Measurements from ENCODE around the gene QRSL1.

The QRSL1 gene

GRCh38 chr6:106614592-106615257 is 14.7 kb upstream of the QRSL1 start:
- H3K4me3 ChIP-seq (ENCODE audit: low read depth, low read length), result no peak overlapping the region
- no peak for DNase-seq (ENCODE audit: low read depth)
- TF ChIP-seq, protein P1, sequence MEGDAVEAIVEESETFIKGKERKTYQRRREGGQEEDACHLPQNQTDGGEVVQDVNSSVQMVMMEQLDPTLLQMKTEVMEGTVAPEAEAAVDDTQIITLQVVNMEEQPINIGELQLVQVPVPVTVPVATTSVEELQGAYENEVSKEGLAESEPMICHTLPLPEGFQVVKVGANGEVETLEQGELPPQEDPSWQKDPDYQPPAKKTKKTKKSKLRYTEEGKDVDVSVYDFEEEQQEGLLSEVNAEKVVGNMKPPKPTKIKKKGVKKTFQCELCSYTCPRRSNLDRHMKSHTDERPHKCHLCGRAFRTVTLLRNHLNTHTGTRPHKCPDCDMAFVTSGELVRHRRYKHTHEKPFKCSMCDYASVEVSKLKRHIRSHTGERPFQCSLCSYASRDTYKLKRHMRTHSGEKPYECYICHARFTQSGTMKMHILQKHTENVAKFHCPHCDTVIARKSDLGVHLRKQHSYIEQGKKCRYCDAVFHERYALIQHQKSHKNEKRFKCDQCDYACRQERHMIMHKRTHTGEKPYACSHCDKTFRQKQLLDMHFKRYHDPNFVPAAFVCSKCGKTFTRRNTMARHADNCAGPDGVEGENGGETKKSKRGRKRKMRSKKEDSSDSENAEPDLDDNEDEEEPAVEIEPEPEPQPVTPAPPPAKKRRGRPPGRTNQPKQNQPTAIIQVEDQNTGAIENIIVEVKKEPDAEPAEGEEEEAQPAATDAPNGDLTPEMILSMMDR (IDR thresholded peaks at IDR 0.05; ENCODE audit: low read depth, low read length, missing control alignments), result no peak

DNA sequence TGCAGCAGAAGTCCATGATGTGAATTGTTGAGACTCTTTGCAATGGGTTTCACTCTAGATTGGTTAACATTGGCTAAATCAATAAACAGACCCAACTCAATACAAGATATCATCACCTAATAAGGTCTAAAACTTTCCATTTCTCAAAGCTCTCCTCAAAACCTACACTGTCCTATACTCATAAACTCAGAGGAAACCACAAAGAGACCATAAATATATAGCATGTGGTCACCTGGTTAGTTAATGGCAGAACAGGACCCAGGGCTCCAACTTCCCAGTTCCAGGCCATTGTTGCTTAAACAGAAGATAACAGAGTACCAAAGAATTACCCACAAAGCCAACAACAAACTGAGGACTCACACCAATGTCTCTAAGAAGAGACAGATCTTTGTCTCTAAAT is 12.1 kb upstream of the QRSL1 start:
- no peak for DNase-seq (ENCODE audit: low read depth)
- TF ChIP-seq, protein P1 (IDR thresholded peaks at IDR 0.05; ENCODE audit: low read depth, low read length, missing control alignments), result no peak
- H3K4me3 ChIP-seq (ENCODE audit: low read depth, low read length), result no peak overlapping the region

DNA sequence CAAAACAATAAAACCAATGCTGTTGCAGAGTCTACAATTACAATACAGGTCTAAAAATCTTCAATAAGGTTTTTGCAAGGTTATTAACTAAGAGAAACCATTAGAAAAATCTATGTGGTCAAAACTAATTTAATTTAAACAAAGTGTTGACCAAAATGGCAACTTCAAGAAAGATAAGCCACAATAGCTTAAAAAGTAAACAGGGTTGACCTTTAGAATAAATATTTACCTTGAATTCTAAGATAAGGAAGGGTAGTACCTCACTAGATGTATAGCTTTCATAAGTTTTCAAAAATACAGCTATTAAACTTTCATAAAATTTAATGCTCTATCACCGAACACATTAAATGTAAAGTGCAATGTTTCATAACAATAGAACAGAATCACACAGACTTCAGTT is 11.5 kb upstream of the QRSL1 start:
- TF ChIP-seq, protein P1 (IDR thresholded peaks at IDR 0.05; ENCODE audit: low read depth, low read length, missing control alignments), result no peak
- no peak overlapping the region for H3K4me3 ChIP-seq (ENCODE audit: low read depth, low read length)
- no peak for DNase-seq (ENCODE audit: low read depth)

DNA sequence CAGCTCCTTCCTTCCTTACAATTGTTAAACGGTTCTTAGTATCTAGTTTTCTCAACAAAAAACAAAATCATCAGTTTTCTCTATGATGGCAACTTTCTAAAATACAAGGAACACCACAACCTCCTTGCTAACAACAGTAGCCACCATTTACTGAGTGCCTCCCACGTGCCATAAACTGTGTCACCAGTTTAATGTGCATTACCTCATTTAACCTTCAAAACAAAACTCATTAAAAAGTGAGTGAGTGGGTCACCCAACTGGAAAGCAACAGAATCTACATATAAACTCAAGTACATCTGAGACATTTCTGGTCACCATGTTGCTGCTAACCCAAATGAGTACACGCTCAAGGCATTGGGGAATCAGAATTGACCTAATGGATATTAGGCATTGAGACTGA is 11.1 kb upstream of the QRSL1 start:
- H3K4me3 ChIP-seq (ENCODE audit: low read depth, low read length), result no peak overlapping the region
- TF ChIP-seq, protein P1 (IDR thresholded peaks at IDR 0.05; ENCODE audit: low read depth, low read length, missing control alignments), result no peak
- DNase-seq (ENCODE audit: low read depth), result no peak

- no peak overlapping the region for H3K4me3 ChIP-seq (ENCODE audit: low read depth, low read length)
- DNase-seq (ENCODE audit: low read depth), result no peak
- TF ChIP-seq, protein P1 (IDR thresholded peaks at IDR 0.05; ENCODE audit: low read depth, low read length, missing control alignments), result no peak
These were observed 10.2 kb upstream of the QRSL1 start for GRCh38 chr6:106619223-106619622.

GRCh38 chr6:106620931-106621672 is 8.3 kb upstream of the QRSL1 start:
- TF ChIP-seq, protein P1 (IDR thresholded peaks at IDR 0.05; ENCODE audit: low read depth, low read length, missing control alignments), result no peak
- no peak overlapping the region for H3K4me3 ChIP-seq (ENCODE audit: low read depth, low read length)
- no peak for DNase-seq (ENCODE audit: low read depth)

Measured in GM12864 (cell line).